Gastrocnemius medialis (tissue), 4 donors: ENCODE results near the gene KLHL15.

Experiments used
- CTCF ChIP-seq, 5 experiments: fragments of 450-650 bp in 3 of 5; fragments of 200-600 bp in 2 of 5; sonication (generic) in 2 of 5; IDR thresholded peaks in 4 of 5; conservative IDR thresholded peaks in 1 of 5; 1 replicate in 4 of 5; 2 replicates in 1 of 5; pipeline ENCODE4 v1.5.1; 2016 to 2019; ENCODE audit warnings: antibody characterized with exemption in 5 of 5, mild to moderate bottlenecking in 3 of 5, moderate library complexity in 3 of 5
- POLR2A ChIP-seq, 2 donors: fragments of 450-650 bp; IDR thresholded peaks; one replicate each; pipeline ENCODE4 v1.6.1; 2017; ENCODE audit warnings: antibody characterized with exemption in 2 of 2, mild to moderate bottlenecking in 2 of 2, moderate library complexity in 2 of 2

GRCh38 chrX:24017674-24018073 lies 9.3 kb downstream of the KLHL15 start:
- TF ChIP-seq CTCF (IDR thresholded peaks at IDR 0.05 in 4 of 5, conservative IDR thresholded peaks at IDR 0.05 in 1 of 5) (no peak), POLR2A (IDR thresholded peaks at IDR 0.05) (no peak)
